ENCODE measurements around the gene AGPAT3.

Gene AGPAT3

DNA sequence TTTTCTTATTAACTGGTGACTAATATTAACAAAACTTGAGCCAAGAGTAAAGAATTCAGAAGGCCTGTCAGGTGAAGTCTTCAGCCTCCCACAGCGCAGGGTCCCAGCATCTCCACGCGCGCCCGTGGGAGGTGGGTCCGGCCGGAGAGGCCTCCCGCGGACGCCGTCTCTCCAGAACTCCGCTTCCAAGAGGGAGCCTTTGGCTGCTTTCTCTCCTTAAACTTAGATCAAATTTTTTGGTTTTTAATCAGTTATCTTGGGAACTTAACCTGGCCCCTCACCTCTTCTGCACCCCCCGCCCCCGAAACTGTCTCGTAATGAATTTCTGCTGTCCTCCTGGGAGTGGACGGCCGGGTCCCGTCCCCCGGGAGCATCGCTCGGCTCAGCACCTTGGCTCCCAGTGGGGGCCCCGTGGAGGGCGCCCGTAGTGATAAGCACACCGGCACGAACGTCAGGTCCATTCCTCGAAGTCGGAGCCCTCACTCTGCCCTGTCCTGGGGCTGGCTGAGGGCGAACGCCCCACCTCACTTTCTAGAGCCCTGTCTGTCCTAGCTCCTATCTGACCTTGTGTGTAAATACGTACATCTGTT is 117.6 kb downstream of the AGPAT3 start:
- DNase-seq = no peak

DNA sequence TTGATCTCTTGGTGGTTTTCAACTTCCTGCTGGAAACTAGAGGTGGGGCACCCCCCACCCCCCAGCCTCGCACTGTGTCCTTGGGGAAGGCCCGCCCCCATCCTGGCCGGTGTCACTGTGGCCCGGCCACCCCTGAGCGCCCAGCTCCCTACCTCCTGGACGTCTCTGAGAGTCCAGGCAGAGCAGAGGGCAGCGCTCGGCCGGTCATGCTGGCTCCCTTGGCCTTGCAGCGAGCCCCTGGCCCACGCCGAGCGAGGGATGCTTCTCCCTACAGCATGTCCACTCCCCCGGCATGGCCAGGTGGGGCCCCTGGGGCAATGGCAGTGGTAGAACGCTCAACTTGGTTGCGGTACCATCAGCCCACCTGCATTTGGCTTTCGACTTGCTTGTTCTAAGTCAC is 118.4 kb downstream of the AGPAT3 start:
- no peak for DNase-seq

DNA sequence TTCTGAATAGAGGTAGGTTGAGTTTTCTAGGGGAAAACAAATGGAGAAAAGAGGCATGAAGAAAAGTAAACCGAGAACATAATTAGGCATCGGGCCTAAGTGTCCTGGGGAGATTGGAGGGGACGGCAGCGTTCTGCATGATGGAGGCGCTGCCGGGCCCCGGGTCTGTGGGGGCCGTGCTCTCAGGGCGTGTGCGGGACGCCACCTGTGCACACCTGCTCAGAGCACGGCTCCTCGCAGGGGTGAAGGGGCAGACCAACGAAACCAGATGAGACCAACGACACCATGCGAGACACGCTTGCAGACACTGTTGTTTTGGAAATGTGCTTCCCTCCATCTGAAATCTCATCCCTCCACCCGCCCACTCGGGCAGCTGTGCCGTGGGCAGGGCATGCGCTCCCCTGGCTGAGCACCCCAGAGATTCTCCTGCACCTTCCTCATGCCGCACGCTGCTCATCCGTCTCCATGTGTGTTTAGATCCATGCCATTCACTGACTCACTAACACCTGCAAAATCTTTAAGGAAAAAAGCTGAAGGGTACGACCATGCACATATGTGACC is 118.9 kb downstream of the AGPAT3 start:
- DNase-seq = no peak

DNA sequence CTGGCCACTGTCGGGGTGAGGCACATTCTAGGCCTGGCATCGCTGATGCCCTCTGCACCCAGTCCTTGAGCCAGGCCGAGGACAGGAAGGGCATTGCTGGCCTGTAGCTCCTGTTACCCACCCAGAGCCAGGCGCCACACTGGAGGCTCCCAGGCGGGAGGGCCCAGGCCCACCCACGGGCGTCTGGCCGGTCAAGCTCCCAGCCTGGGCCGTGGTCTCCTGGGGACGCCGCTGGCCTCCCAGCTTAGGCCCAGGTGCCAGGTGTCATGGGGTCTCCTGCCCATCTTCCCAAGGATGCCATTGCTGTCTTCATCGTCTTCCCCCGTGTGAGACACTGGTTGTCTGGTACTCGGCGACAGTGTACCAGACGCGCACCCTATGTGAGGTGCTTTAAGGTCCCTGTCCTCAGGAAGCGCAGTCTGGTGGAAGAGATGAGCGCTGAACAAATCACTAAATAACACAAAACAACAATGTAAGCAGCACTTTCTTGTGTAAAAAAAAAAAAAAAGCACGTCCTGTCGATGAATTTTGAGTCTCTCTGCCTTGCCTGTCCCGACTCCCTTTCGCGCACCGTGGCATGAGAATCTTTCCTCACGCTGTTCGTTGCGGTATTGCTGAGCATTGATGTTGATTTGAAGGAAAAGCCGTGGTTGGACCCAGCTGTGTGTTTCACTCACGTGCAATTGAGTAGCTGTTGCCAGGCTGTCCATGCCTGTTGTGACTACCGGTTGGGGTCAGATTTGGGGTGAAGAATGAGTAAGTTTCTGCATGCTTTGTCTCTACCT is 120.1 kb downstream of the AGPAT3 start:
- no peak for DNase-seq

DNA sequence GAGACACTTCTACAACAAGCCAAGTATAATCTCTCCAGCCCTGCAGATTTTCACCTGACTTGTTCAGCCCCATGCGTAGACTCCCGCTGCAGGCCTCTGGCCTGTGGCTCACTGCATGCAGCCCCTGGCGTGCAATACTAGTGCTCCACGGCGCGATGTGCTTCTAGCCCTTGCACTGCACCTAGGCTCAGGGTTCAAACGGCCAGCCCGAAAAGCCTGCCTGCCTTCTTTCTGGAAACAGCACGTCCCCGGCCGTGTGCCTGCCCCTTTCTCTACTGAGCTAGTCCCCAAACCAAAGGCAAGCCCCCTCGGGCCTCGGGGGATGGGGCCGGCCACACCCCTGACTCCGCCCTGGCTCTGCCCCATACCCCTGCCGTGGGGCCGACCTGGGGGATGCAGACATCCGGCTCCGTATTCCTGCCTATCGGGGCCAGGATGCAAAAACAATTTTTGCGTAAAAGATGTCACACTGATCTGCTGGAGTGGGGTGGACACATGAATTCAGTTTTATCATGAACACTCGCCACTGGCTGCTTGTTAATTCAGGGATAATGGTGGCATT is 120.7 kb downstream of the AGPAT3 start:
- DNase-seq = no peak

DNA sequence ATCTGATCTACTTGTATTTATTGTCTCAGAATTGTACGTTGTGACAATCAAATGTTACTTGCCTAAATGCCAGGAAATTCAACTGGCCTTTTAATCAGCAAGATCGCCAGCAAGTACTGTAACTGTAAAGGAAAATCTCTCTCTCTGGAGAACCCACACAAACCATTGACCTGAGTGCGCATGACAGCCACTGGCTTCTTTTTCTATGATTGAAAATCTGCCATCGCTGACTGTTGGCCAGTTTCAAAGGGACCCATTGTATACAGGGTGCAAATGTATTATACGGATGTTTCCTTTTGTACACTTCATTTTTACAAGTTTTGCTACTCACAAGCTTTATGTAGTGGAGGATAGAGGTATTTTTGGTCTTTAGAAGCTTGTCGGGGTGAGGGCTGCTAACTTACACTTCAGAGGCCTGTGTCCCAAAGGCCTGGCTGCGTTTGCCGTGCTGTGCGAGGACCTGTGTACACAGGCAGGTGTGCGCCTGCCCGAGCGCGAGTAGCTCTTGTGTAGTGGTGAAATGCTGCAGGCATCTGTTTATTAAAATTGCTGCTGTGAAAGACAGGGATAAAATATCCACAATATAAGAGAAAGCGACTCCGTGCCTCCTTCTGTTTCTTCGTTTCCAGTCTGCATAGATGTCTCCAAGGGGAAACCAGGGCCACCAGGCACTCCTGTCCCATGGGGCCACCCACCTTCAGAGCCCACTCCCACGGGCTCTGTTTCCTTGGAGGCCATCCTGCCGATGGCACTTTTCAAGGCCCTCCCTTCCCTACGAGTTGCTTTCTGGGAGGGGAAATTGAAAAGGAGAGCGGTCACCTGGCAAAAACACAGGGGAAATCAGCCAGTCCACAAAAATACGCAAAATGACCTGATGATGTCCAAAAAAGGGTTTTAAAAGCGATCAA is 121.8 kb downstream of the AGPAT3 start:
- no peak for DNase-seq

DNA sequence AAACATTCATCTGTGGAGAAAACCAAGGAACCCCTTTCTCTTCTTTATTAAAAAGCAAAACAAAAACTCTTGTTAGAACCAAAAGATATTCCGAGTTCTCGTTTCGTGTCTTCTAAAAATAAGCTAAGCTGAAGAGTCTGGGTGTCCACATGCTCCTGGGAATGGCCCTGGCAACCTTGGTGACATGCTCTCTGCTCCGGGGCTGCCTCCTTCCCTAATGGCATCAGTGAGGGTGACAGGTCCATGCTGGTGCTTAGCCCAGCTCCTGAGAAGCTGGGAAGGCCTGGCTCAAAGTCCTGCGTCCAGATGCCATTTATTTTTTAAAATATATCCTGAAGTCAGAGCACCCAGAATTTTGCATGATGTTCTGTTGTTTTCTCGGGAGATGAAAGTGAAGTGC is 122.5 kb downstream of the AGPAT3 start:
- no peak for DNase-seq

DNA sequence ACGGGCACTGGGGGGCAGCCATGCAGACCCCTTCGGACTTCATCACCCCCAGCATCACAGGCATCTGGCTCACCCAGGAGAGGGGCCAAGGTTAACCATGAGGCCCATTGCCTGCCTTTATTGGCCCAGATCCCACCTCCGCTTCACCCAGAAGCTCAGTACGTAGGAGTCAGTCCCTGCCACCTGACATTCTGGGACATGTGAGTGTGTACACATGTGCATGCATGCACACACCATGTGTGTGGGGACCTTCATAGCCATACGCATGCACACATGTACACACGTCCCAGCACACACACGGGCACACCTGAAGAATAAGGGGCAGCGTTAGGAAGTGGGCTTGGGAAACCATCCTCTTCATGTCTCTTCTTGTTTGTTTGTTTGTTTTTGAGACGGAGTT is 123.0 kb downstream of the AGPAT3 start:
- DNase-seq = no peak

DNA sequence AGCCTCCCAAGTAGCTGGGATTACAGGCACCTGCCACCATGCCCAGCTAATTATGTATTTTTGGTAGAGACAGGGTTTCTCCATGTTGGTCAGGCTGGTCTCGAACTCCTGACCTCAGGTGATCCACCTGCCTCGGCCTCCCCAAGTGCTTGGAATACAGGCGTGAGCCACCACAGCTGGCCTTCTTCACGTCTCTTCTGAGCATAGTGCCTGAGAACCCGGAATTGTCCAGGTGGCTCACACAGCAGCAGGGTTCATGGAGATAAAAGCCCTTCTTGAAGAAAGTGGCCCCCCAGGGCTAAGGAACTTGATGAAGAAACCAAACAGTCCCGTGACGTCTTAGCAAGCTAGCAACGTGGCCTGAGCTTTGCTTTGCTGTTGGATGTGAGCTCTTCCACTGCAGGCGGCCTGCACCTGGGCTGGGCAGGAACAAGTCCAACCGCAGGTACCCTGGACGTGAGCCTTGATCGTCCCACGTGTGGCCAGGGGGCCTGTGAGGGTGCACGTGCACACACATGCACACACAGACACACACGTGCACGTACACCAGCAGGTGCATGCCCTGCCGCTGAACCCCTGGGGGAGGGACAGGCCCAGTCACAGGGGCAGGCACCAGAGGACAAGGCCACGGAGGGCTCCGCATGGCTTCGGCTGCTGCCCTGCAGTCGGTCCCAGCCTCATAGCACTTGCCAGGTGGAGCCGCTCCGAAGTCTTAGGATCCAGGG is 123.6 kb downstream of the AGPAT3 start:
- DNase-seq = no peak

DNA sequence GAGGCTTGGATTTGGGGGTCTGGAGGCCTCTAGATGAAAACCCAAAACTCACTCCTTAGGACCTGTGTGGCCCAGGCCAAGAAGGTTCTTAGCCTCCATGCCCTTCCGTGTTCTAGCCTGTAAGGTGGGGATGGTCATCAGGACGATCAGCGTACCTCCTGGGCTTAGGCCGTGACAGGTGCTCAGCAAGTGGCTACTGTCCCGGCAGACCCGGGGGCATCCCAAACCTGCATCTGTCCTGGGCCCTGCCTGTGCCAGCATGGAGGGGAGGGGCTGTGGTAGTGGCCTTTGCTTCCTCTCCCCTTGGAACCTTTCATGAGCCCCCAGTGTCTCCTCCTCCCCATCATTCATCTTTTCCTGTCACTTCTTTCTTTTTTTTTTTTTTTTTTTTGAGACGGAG is 124.4 kb downstream of the AGPAT3 start:
- DNase-seq = no peak

DNA sequence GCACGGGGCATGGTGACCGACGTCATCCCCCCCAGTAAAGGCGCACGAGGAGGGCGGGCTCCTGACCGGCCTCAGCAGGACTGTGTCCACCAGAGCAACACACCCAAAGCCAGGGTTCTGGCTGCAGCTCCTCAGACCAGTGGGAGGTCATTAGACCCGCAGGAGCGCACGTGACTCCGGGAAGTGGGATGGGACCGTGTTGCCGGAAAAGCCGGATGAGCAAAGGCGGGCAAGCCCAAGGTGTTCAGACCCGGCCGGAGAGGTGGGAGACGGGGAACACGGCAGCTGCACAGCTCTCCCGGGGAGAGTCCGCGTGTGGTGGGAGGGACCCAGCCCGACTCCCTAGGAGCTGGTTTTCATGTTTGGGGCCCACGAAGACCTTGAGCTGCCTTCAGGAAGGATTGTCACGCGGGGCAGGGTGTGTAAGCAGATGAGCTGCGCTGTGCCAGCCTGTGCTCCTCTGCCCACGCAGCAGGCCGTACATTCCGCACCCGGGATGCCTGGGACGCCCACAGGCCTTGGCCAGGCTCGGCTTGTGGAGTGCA is 126.5 kb downstream of the AGPAT3 start:
- DNase-seq = no peak

DNA sequence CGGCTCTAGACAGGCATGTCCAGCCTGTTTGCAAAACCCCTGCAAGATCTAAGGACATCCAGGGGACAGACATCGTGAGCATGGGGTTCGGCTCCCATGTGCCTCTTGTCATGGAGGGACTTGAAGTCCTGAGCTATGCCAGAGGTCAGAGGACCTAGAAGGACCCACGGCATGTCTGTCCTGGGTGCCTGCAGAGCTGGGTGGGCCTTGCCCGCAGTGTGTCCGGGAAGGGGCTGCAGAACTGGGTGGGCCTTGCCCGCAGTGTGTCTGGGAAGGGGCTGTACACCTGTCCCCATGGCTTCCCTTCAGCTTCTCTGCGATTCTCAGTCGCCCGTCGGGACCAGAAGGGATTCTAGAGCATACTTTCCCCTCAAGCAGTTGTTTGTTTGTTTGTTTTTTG is 127.1 kb downstream of the AGPAT3 start:
- DNase-seq = no peak

DNA sequence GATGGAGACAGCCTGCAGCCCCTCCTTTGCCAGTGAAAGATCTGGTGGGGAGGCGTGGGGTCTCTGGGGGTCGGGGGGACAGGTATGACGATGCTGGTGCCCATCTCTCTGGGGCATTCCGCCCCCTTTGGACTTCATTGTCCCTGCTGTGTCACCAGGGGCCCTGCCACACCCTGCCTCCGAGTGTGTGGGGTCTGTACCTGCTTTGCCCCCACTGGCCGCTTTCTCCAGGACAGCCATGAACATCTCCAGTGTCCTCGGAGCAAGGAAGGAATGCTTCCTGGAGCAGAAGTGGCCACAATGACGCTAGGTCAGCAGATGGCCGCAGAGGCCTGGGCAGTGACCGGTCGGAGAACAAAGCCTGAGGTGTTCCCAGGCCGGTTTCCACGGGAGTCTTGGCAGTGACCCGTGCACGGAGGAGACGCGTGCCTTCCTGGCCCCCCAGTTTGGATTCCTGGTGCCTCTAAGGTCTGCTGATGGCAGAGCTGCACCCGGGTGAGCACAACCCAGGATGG is 128.5 kb downstream of the AGPAT3 start:
- DNase-seq = no peak

DNA sequence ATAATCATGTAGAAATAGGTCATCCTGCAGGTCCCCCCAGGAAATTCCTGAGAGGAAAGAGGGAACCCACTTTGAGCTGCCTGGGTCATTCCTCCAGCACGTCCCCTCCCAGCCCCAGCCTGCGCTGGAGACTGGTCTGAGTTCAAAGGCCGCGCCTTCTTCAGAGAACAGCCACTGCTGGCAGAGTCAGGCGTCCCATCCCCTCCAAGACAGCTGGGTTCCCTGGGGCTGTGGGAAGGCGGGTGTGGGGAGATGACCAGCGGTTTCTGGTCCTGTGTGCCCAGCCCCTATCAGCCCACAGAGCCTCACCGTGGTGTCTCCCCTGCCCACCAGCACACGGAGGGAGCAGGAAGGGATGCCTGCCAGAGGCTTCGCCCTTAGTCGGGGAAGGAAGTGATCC is 129.1 kb downstream of the AGPAT3 start:
- no peak for DNase-seq

DNA sequence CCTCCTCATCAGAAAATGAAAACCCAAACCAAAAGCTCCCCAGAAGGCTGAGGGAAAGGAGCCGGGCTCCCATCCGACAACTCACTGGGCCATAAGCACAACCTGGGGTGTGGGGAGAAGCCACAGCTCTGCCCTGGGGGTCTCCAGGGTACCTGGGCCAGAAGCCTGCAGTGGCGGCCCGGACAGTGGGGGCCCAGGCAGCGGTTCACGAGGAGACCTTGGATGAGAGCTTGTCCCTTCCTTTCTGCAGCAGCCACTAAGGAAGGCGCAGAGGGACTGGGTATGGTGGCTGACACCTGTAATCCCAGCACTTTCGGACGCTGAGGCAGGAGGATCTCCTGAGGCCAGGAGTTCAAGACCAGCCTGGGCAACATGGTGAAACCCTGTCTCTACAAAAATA is 129.6 kb downstream of the AGPAT3 start:
- no peak for DNase-seq

DNA sequence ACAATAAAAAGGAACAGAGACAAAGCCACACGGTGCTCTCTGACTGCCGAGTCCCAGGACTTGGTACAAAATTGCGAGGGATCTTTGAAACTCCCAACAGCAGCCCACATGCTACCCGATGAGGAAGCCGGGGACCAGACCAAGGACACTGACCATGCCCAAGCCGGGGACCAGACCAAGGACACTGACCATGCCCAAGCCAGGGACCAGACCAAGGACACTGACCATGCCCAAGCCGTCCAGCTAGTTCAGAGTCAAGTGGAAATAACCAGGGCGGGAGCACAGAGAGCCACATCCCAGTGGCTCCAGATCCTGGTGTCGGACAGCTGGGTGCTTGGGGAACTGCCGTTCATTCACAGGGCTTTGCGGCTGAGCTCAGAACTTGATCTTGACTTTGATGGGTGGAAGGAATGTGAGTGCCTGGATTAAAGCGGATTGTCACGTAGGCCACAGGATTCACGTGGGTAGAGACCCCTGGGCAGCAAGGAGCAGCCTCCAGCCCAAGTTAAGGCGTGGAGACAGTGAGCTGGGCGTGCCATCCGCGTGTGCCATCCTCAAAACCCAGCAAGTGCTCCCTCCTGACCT is 130.6 kb downstream of the AGPAT3 start:
- no peak for DNase-seq

DNA sequence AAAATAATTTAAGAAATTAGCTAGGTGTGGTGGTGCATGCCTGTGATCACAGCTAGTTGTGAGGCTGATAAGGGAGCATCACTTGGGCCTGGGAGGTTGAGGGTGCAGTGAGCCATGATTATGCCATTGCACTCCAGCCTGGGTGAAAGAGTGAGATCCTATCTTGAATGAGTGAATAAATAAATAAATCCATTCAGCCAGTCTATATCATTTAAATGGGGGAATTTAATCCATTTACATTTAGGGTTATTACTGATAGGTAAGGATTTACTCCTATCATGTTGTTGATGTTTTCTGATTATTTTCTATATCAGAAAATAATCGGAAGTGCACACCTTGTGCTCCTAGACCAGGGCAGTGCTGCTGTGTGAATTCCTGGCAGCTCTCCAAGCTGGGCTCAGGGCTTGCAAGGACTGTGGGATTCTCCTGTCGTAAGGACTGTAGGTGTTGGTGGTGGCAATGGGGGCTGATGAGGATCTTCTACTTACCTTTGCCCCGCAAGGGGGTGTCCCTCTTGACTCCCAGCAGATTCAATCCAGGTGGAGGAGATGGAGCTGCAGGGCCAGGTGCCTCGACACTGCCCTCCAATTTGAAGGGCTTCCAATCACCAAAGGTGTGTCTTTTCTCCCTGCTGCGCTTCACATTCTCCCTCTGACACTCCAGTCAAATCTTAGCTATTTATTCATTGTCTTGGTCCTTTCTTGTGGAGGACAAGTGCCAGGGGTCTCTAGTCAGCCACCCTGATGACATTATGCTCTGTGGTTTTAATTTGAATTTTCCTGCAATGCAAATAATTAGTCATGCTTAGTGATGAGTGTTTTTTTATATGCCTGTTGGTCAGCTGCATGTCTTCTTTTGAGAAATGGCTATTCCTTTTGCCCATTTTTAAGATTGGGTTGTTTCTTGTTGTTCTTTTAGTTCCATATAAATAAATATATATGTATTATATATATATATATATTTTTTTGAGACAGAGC is 133.0 kb downstream of the AGPAT3 start:
- no peak for DNase-seq

DNA sequence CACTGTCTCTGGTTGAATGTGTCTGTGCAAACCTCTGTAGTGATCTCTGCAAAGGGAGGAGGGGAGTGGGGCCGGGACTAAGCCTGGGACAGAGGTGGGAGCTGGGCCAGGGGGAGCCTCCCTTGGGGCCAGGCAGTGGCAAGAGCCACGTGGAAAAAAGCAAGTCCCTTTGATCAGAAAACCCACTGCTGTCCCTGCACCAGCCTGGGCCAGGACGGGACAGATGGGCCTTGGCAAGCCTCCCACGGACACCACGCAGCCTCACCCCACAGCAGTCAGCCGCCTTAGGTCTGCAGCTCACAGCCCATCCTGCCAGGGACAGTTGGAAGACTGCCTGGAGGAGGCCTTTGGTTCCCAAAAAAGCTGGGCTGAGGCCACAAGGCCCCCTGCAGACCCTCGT is 135.3 kb downstream of the AGPAT3 start:
- DNase-seq = no peak

DNA sequence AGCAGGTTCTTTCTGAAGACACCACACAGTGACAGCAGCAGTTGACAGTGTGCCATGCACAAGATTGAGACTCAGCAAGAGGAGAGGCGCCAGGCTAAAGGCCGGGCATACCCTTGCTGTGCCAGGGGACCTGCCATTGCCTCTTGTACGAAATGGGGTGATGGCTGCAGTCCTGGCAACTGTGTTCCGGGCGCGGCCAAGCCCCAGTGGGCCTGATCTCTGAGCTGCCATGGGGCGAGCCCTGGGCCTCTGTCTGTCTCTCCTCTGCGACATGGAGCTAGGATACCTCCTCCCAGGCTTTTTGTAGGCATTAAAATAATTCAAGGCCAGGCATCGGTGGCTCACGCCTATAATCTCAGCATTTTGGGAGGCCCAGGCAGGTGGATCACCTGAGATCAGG is 137.5 kb downstream of the AGPAT3 start:
- no peak for DNase-seq

DNA sequence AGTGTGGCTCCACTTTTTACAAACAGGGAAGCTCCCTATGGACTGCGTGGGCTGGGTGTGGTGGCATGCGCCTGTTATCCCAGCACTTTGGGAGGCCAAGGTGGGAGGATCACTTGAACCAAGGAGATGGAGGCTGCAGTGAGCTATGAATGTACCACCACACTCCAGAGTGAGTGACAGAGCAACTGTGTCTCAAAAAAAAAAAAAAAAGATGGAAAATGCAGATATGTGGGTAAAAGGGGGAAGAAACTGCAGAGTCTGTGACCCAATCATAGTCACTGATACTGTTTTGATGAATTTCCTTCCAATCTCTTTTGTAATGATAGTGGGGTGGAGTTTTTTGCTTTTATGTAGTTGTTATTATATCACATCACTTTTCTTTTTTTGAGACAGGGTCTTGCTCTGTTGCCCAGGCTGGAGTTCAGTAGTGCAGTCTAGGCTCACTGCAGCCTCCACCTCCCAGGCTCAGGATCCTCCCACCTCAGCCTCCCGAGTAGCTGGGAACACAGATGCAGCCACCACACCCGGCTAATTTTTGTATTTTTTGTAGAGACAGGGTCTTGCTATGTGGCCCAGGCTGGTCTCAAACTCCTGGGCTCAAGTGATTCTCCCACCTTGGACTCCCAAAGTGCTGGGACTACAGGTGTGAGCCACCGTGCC is 138.4 kb downstream of the AGPAT3 start:
- DNase-seq = no peak
